Vagina (tissue), 2 donors: ENCODE data around the gene KLHL33.

ENCODE experiments used
- POLR2A ChIP-seq, 2 donors: fragments of 450-650 bp; IDR thresholded peaks; one replicate each; pipeline ENCODE4 v1.6.1; 2017; ENCODE audit warnings: antibody characterized with exemption in 2 of 2, mild to moderate bottlenecking in 2 of 2, moderate library complexity in 2 of 2
- TF ChIP-seq, protein P1 (sequence below), 3 experiments: fragments of 450-650 bp in 2 of 3; fragments of 200-600 bp in 1 of 3; sonication (generic) in 1 of 3; IDR thresholded peaks; one replicate each; pipeline ENCODE4 v1.5.1; 2017 to 2019; ENCODE audit warnings: antibody characterized with exemption in 3 of 3, mild to moderate bottlenecking in 2 of 3, moderate library complexity in 2 of 3

DNA sequence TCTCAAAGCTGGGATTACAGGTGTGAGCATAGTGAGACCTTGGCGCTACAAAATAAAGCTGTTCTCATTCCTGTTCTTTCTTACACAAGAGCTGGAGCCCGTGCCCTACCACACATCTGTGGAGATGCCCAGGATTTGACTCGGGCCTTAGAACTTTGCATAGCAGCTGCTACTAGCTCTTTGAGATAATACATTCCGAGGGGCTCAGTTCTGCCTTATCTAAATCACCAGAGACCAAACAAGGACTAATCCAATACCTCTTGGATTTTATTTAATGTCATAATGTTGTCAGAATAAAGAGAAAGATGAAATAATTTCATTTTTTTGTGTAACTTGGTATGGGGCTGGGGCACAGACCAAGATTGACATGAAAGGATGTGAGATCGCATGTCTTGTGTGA is 40.8 kb upstream of the KLHL33 start:
- no peak for TF ChIP-seq POLR2A (IDR thresholded peaks at IDR 0.05)
- TF ChIP-seq, protein P1, sequence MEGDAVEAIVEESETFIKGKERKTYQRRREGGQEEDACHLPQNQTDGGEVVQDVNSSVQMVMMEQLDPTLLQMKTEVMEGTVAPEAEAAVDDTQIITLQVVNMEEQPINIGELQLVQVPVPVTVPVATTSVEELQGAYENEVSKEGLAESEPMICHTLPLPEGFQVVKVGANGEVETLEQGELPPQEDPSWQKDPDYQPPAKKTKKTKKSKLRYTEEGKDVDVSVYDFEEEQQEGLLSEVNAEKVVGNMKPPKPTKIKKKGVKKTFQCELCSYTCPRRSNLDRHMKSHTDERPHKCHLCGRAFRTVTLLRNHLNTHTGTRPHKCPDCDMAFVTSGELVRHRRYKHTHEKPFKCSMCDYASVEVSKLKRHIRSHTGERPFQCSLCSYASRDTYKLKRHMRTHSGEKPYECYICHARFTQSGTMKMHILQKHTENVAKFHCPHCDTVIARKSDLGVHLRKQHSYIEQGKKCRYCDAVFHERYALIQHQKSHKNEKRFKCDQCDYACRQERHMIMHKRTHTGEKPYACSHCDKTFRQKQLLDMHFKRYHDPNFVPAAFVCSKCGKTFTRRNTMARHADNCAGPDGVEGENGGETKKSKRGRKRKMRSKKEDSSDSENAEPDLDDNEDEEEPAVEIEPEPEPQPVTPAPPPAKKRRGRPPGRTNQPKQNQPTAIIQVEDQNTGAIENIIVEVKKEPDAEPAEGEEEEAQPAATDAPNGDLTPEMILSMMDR (IDR thresholded peaks at IDR 0.05): no peak
